G401.6 (cell line): ENCODE results near the gene TRABD2A.

Source experiments
- FAIRE-seq: peaks from 2 replicates; lab custom pipeline; 2012; peaks lifted over from hg19 to GRCh38; lab: Jason Lieb, UNC

Gene TRABD2A

GRCh38 chr2:84904717-84905174 lies 23.9 kb upstream of the TRABD2A start:
- no peak for FAIRE-seq

- FAIRE-seq: no peak
Measured at GRCh38 chr2:84904151-84904550, 23.3 kb upstream of the TRABD2A start.

- FAIRE-seq: no peak
Measured at GRCh38 chr2:84902526-84902925, 21.6 kb upstream of the TRABD2A start.

GRCh38 chr2:84901593-84902120 lies 20.8 kb upstream of the TRABD2A start:
- FAIRE-seq: no peak

- no peak for FAIRE-seq
Measured at GRCh38 chr2:84900971-84901370, 20.1 kb upstream of the TRABD2A start.

GRCh38 chr2:84899304-84900204 lies 18.7 kb upstream of the TRABD2A start:
- no peak for FAIRE-seq

GRCh38 chr2:84897773-84898172 lies 16.9 kb upstream of the TRABD2A start:
- no peak for FAIRE-seq

GRCh38 chr2:84896567-84896966 lies 15.7 kb upstream of the TRABD2A start:
- FAIRE-seq: no peak

- FAIRE-seq: no peak
Measured at GRCh38 chr2:84894758-84895520, 14.1 kb upstream of the TRABD2A start.

GRCh38 chr2:84894131-84894586 lies 13.3 kb upstream of the TRABD2A start:
- no peak for FAIRE-seq

GRCh38 chr2:84891355-84892010 lies 10.6 kb upstream of the TRABD2A start:
- no peak for FAIRE-seq

GRCh38 chr2:84889332-84889731 lies 8.4 kb upstream of the TRABD2A start:
- FAIRE-seq: no peak

- FAIRE-seq: no peak
Measured at GRCh38 chr2:84888401-84889276, 7.8 kb upstream of the TRABD2A start.

GRCh38 chr2:84886791-84887190 lies 5.9 kb upstream of the TRABD2A start:
- no peak for FAIRE-seq

- no peak for FAIRE-seq
Measured at GRCh38 chr2:84885111-84885510, 4.2 kb upstream of the TRABD2A start.

GRCh38 chr2:84884449-84884848 lies 3.6 kb upstream of the TRABD2A start:
- FAIRE-seq: no peak

GRCh38 chr2:84882775-84883550 lies 2.1 kb upstream of the TRABD2A start:
- FAIRE-seq: no peak

GRCh38 chr2:84882414-84882738 lies 1.5 kb upstream of the TRABD2A start:
- no peak for FAIRE-seq

GRCh38 chr2:84881581-84882413 lies 913 bp upstream of the TRABD2A start:
- peak; percentile 92 for FAIRE-seq

- FAIRE-seq: no peak
Measured at GRCh38 chr2:84880395-84880644, 564 bp downstream of the TRABD2A start.
